Common myeloid progenitor, CD34-positive (primary cell): ENCODE data around the gene CLECL1.
"Not testable (repeated sequence)": the region's sequence is repeated elsewhere in the genome, so short reads cannot be mapped to it uniquely, and the experiment has no call there.

Experiments used
- CTCF ChIA-PET: fragments of 350-600 bp; sonication (Branson Sonifier 250); formaldehyde crosslinking; loops from one replicate; lab custom pipeline; 2021; ENCODE audit warnings: antibody characterized with exemption; lab: Charles Lee
- POLR2A ChIA-PET: fragments of 350-600 bp; sonication (Branson Sonifier 250); formaldehyde crosslinking; loops from one replicate; lab custom pipeline; 2021; ENCODE audit warnings: antibody characterized with exemption; lab: Charles Lee
- DNase-seq, 3 donors: peaks; one replicate each; pipeline versions ENCODE4 v3.0.0 to v3.0.0-alpha.2; 2013
- H3K27ac ChIP-seq, 2 experiments: 1 replicate in 1 of 2; 2 replicates in 1 of 2; pipeline ENCODE4 v1.7.0; 2013; ENCODE audit warnings: inconsistent platforms in 2 of 2, low read length in 2 of 2, mild to moderate bottlenecking in 2 of 2, low read depth in 1 of 2, moderate library complexity in 1 of 2; ENCODE audit not compliant: severe bottlenecking in 2 of 2, insufficient read depth in 1 of 2, poor library complexity in 1 of 2
- H3K27me3 ChIP-seq, 5 experiments: replicated peaks in 2 of 5; 1 replicate in 3 of 5; 2 replicates in 2 of 5; pipeline versions ENCODE4 v1.6.1 to v1.7.0; 2013; ENCODE audit warnings: low read length in 4 of 5, mild to moderate bottlenecking in 2 of 5, moderate library complexity in 2 of 5, inconsistent platforms in 1 of 5; ENCODE audit not compliant: insufficient read depth in 5 of 5, control insufficient read depth in 4 of 5
- H3K36me3 ChIP-seq, 4 experiments: 1 replicate in 2 of 4; 2 replicates in 2 of 4; pipeline versions ENCODE4 v1.6.1 to v1.7.0; 2013; ENCODE audit warnings: low read length in 3 of 4, control low read depth in 1 of 4, mild to moderate bottlenecking in 1 of 4; ENCODE audit not compliant: control insufficient read depth in 4 of 4, insufficient read depth in 4 of 4
- H3K4me1 ChIP-seq, 4 experiments: 1 replicate in 3 of 4; 2 replicates in 1 of 4; pipeline versions ENCODE4 v1.6.1 to v1.7.1; 2013; ENCODE audit warnings: low read length in 3 of 4, mild to moderate bottlenecking in 3 of 4, control low read depth in 1 of 4, inconsistent platforms in 1 of 4, moderate library complexity in 1 of 4; ENCODE audit not compliant: control insufficient read depth in 4 of 4, insufficient read depth in 4 of 4; ENCODE audit errors: control extremely low read depth in 1 of 4
- H3K4me3 ChIP-seq, 7 experiments: 1 replicate in 4 of 7; 2 replicates in 3 of 7; pipeline versions ENCODE4 v1.5.1 to v1.7.0; 2013; ENCODE audit warnings: mild to moderate bottlenecking in 7 of 7, low read length in 6 of 7, moderate library complexity in 6 of 7, inconsistent platforms in 2 of 7, low read depth in 2 of 7, control low read depth in 1 of 7; ENCODE audit not compliant: insufficient read depth in 4 of 7, control insufficient read depth in 1 of 7; ENCODE audit errors: extremely low read depth in 1 of 7
- H3K9me3 ChIP-seq, 5 experiments: 1 replicate in 4 of 5; 2 replicates in 1 of 5; pipeline versions ENCODE4 v1.6.1 to v1.7.1; 2013; ENCODE audit warnings: low read length in 4 of 5, mild to moderate bottlenecking in 2 of 5, inconsistent platforms in 1 of 5, low read depth in 1 of 5, moderate library complexity in 1 of 5; ENCODE audit not compliant: control insufficient read depth in 4 of 5, insufficient read depth in 2 of 5; ENCODE audit errors: control extremely low read depth in 1 of 5
- WGBS: methylation state at CpG from one replicate; pipeline ENCODE4 v1.1.5; 2013; ENCODE audit not compliant: insufficient coverage; 5-methylcytosine and 5-hydroxymethylcytosine counted together

Gene CLECL1

GRCh38 chr12:9749640-9750039, 16.7 kb upstream of the CLECL1 start:
- ChIA-PET POLR2A (interaction anchor here (3.7 kb wide), 1 partner anchor 49 kb away, joined by 22 read pairs; no protein-coding TSS in a partner anchor), CTCF (interaction anchor here (0.7 to 19.3 kb wide), 35 partner anchors 7 to 446 kb away, joined by 3 to 437 read pairs (median 5); partner anchors contain the start of genes CD69, CLEC12B, CLEC1B and CLEC2A)
- Histone ChIP-seq H3K27ac (no peak overlapping the region), H3K9me3 (no peaks in the 10 kb centered on the region), H3K27me3 (no peaks in the 10 kb centered on the region), H3K4me3 (no peak overlapping the region), H3K4me1 (peaks cover 5 to 30% (median 8%) of the 10 kb centered on the region in 4 experiments), H3K36me3 (peaks cover 3 to 26% (median 13%) of the 10 kb centered on the region in 4 experiments)
- WGBS = no CpG with 5 or more reads among the region's 1 CpG
- DNase-seq = no peak

GRCh38 chr12:9745199-9745598, 12.3 kb upstream of the CLECL1 start:
- Histone ChIP-seq H3K9me3 (no peaks in the 10 kb centered on the region), H3K4me3 (no peak overlapping the region), H3K27ac (no peak overlapping the region), H3K4me1 (peaks cover 16 to 34% (median 21%) of the 10 kb centered on the region in 4 experiments), H3K27me3 (no peaks in the 10 kb centered on the region), H3K36me3 (no peaks in the 10 kb centered on the region)
- ChIA-PET CTCF (interaction anchor here (1.0 to 19.3 kb wide), 3 partner anchors 31 to 69 kb away, joined by 4 to 437 read pairs (median 5); no protein-coding TSS in a partner anchor), POLR2A (no interaction called here)
- no peak for DNase-seq
- WGBS = 97% methylated on average over 3 of the region's 3 CpGs

GRCh38 chr12:9742661-9743060, 9.8 kb upstream of the CLECL1 start:
- no peak for DNase-seq
- 54% methylated on average over 5 of the region's 5 CpGs for WGBS
- Histone ChIP-seq H3K36me3 (no peaks in the 10 kb centered on the region), H3K27me3 (no peaks in the 10 kb centered on the region), H3K4me1 (peaks cover 17 to 44% (median 34%) of the 10 kb centered on the region in 4 experiments), H3K27ac (no peak overlapping the region), H3K9me3 (no peaks in the 10 kb centered on the region), H3K4me3 (no peak overlapping the region)
- ChIA-PET CTCF (interaction anchor here (0.6 to 2.5 kb wide), 28 partner anchors 8 to 417 kb away, joined by 3 to 29 read pairs (median 4); no protein-coding TSS in a partner anchor), POLR2A (no interaction called here)

- 30% methylated on average over 2 of the region's 4 CpGs for WGBS
- Histone ChIP-seq H3K9me3 (no peaks in the 10 kb centered on the region), H3K36me3 (no peaks in the 10 kb centered on the region), H3K27me3 (no peaks in the 10 kb centered on the region), H3K27ac (no peak overlapping the region), H3K4me3 (peak overlapping the region in 1 of 7 experiments; percentile 17), H3K4me1 (peaks cover 20 to 53% (median 42%) of the 10 kb centered on the region in 4 experiments)
- DNase-seq = peak; percentile 70 to 95 (median 94)
- POLR2A ChIA-PET = no interaction called here
- CTCF ChIA-PET = interaction anchor here (0.9 to 2.5 kb wide), 11 partner anchors 9 to 374 kb away, joined by 3 to 29 read pairs (median 5); no protein-coding TSS in a partner anchor
Observed at GRCh38 chr12:9741726-9742125, 8.8 kb upstream of the CLECL1 start.

- ChIA-PET CTCF (no interaction called here), POLR2A (no interaction called here)
- H3K4me1 ChIP-seq = peaks cover 25 to 64% (median 48%) of the 10 kb centered on the region in 4 experiments
- H3K4me3 ChIP-seq = peak overlapping the region in 2 of 7 experiments; percentile 39 to 45
- no peaks in the 10 kb centered on the region for H3K9me3 ChIP-seq
- H3K27me3 ChIP-seq = no peaks in the 10 kb centered on the region
- H3K36me3 ChIP-seq = no peaks in the 10 kb centered on the region
- H3K27ac ChIP-seq = peak overlapping the region in 1 of 2 experiments; percentile 49
- WGBS = 94% methylated on average over 4 of the region's 7 CpGs
- DNase-seq = no peak
Observed at GRCh38 chr12:9740106-9740750, 7.3 kb upstream of the CLECL1 start.

- WGBS = 90% methylated on average over 28 of the region's 54 CpGs
- H3K9me3 ChIP-seq, POLR2A ChIA-PET, H3K27me3 ChIP-seq, H3K36me3 ChIP-seq, DNase-seq: not testable (repeated sequence)
- peak overlapping the region in 2 of 7 experiments; percentile 39 to 45 for H3K4me3 ChIP-seq
- peaks cover 25 to 68% (median 49%) of the 10 kb centered on the region in 4 experiments for H3K4me1 ChIP-seq
- CTCF ChIA-PET = interaction anchor here (2.3 kb wide), 1 partner anchor 10 kb away, joined by 8 read pairs; no protein-coding TSS in a partner anchor
- peak overlapping the region in 1 of 2 experiments; percentile 49 for H3K27ac ChIP-seq
Observed at GRCh38 chr12:9739404-9740105, 6.7 kb upstream of the CLECL1 start.
